SKM-1 treated with dmso at 0.1 percent for 144 hours (cell line): ENCODE measurements around the gene C20orf204.
A peak's percentile ranks its signal among the peaks of the same experiment; 100 is the strongest.

ENCODE experiments used
- DNase-seq: peaks from one replicate; lab custom pipeline; 2025; ENCODE audit not compliant: unreplicated experiment; lab: John Stamatoyannopoulos, UW

The C20orf204 gene

GRCh38 chr20:64025826-64026412 lies 10.1 kb upstream of the C20orf204 start:
- DNase-seq, result no peak

- DNase-seq, result no peak
Measured at GRCh38 chr20:64027981-64028685, 7.8 kb upstream of the C20orf204 start.

- DNase-seq, result no peak
Measured at GRCh38 chr20:64029293-64030117, 6.5 kb upstream of the C20orf204 start.

- DNase-seq, result no peak
Measured at GRCh38 chr20:64030371-64031134, 5.4 kb upstream of the C20orf204 start.

- DNase-seq, result no peak
Measured at GRCh38 chr20:64031822-64032314, 4.1 kb upstream of the C20orf204 start.

GRCh38 chr20:64032706-64033624 lies 3.0 kb upstream of the C20orf204 start:
- DNase-seq, result no peak

GRCh38 chr20:64033981-64034493 lies 1.9 kb upstream of the C20orf204 start:
- DNase-seq, result no peak

- DNase-seq, result no peak
Measured at GRCh38 chr20:64035066-64035932, 683 bp upstream of the C20orf204 start.

GRCh38 chr20:64036346-64037198 lies 590 bp downstream of the C20orf204 start:
- no peak for DNase-seq

GRCh38 chr20:64037199-64037497 lies 1.2 kb downstream of the C20orf204 start:
- DNase-seq, result no peak

GRCh38 chr20:64037498-64038213 lies 1.7 kb downstream of the C20orf204 start:
- DNase-seq, result no peak

- DNase-seq, result no peak
Measured at GRCh38 chr20:64038224-64038564, 2.2 kb downstream of the C20orf204 start.

GRCh38 chr20:64038565-64039292 lies 2.7 kb downstream of the C20orf204 start:
- peak; percentile 45 for DNase-seq

- DNase-seq, result no peak
Measured at GRCh38 chr20:64039293-64040160, 3.5 kb downstream of the C20orf204 start.

GRCh38 chr20:64040231-64041039 lies 4.5 kb downstream of the C20orf204 start:
- no peak for DNase-seq
